PC-9 (cell line): ENCODE results near the gene COPA.

Source experiments
- EZH2 ChIP-seq: fragments of 200-600 bp; sonication (generic); IDR thresholded peaks from 2 replicates; pipeline ENCODE4 v1.8.0; 2017; ENCODE audit warnings: antibody characterized with exemption, low read depth
- TF ChIP-seq, protein P1 (sequence below): fragments of 200-600 bp; sonication (generic); conservative IDR thresholded peaks from 2 replicates; pipeline ENCODE4 v1.6.1; 2017; ENCODE audit warnings: mixed run types, antibody characterized with exemption, mild to moderate bottlenecking, moderate library complexity

DNA sequence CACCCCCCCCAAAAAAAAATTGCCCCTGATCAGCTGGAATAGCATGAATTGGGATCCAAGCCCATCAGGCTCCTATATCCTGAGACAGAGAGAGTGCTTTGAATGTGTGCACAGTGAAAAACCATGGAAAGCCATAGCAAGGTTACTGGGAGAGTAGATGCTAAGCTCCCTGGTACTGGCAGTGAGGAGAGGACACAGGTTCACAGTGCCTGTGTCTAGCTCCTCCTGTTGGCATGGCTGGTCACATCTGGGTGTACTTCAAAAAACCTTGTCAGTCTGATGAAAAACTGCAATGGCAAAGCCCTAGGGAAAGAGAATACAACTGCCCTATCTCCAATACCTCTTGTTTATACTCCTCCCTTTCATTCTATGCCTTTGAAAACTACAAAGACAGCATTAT lies 12.9 kb downstream of the COPA start:
- TF ChIP-seq, protein P1, sequence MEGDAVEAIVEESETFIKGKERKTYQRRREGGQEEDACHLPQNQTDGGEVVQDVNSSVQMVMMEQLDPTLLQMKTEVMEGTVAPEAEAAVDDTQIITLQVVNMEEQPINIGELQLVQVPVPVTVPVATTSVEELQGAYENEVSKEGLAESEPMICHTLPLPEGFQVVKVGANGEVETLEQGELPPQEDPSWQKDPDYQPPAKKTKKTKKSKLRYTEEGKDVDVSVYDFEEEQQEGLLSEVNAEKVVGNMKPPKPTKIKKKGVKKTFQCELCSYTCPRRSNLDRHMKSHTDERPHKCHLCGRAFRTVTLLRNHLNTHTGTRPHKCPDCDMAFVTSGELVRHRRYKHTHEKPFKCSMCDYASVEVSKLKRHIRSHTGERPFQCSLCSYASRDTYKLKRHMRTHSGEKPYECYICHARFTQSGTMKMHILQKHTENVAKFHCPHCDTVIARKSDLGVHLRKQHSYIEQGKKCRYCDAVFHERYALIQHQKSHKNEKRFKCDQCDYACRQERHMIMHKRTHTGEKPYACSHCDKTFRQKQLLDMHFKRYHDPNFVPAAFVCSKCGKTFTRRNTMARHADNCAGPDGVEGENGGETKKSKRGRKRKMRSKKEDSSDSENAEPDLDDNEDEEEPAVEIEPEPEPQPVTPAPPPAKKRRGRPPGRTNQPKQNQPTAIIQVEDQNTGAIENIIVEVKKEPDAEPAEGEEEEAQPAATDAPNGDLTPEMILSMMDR = no peak
- TF ChIP-seq EZH2 = no peak
